Measurements from ENCODE around the gene REX1BD.
A peak's percentile ranks its signal among the peaks of the same experiment; 100 is the strongest.
"Not testable (repeated sequence)": the region's sequence is repeated elsewhere in the genome, so short reads cannot be mapped to it uniquely, and the experiment has no call there.

Gene REX1BD

GRCh38 chr19:18580311-18580710, 8.3 kb upstream of the REX1BD start:
- DNase-seq, result no peak

GRCh38 chr19:18586306-18586705, 2.3 kb upstream of the REX1BD start:
- no peak for DNase-seq

- no peak for DNase-seq
Measured at GRCh38 chr19:18587561-18587960, 1.0 kb upstream of the REX1BD start.

DNA sequence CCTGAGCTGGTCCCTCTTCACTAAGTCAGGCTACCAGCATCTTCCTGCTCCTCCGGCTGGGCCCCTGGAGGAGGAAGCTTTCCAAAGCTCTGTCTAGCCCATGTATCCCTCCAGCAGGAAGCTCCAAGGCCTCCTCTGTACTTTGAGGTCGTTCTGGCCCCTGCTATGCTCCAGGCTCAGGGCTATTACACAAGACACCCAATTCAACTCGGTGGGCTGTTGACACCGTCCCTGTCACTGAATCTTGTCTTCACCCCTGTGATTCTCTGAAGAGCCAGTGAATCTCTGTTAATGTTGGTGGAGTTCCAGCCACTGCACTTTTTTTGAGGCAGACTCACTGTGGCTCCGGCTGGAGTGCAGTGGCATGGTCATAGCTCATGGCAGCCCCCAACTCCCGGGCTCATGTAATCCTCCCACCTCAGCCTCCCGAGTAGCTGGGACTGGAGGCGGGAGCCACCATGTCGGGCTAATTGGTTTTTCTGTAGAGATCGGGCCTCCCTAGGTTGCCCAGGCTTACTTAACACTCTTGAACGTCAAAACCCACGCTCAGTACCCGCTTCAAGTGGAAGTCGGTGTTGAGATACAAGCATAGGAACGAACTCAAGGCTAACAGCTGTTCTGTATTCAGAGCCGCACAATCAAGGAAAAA, 512 bp upstream of the REX1BD start:
- DNase-seq, result no peak

- DNase-seq, result peak; percentile 75
Measured at GRCh38 chr19:18589380-18590272, 1.0 kb downstream of the REX1BD start.

DNA sequence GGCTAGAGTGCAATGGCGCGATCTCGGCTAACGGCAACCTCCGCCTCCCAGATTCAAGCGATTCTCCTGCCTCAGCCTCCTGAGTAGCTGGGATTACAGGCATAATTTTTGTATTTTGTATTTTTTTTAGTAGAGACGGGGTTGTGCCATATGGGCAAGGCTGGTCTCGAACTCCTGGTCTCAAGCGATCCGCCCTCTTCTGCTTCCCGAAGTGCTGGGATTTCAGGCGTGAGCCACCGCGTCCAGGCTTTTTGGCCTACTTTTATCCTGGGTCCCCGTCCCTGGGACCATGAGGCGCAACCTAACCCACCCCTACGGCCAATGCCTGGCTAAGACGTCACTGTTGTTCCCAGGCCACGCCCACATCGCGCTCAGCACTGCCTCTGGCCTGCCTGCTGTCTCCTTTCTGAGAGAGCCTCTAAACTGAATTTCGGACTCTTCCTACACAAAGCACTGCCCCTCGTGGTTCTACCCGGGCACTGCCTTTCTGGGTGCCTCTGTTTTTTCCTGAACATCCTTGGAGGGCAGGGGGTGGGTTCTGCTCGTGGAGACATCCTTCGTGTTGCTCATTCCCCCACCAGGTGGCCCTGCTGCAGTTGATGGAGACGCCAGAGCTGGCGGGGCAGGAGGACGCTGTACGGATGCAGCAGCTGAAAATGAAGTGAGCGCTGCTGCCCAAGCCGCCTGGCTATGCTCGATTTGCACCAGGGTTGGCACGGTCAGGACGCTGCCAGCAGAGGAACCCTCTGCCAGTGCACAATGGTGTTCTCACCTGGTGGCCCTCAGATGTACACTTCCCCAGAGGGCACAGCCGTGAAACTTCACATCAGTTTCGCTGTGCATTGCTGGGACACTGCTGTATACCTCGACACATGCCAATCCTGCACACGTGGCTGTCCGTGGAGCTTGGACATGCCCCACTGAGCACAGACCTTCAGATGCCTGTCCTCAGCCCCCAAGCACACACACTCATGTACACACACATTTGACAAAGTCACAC, 2.0 kb downstream of the REX1BD start:
- DNase-seq, result peak; percentile 84

DNA sequence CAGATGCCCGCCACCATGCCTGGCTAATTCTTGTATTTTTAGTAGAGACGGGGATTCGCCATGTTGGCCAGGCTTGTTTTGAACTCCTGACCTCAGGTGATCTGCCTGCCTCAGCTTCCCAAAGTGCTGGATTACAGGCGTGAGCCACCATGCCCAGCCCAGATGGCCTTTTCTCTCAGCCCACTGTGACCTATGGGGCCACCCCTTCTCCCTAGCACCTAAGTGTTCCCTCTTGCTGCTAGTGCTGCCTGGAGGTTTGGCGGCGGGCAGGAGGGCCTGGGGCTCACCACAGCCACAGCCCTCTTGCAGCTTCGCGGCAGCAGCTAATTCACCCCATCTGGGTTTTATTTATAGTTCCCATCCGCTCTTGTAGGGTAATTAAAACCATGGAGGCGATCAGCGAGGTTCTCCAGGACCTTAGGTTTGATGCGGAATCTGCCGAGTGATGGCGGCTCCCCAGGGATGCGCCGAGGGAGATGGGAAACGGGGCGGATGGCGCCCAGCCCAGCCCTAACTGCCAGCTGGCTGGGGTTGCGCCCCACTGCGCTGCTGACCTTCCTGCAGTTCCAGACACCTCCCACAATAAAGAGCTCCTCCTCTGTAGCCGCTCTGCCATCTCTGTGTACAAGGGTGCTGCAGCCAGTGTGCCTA, 3.3 kb downstream of the REX1BD start:
- DNase-seq, result no peak

GRCh38 chr19:18592732-18593131, 4.1 kb downstream of the REX1BD start:
- not testable (repeated sequence) for DNase-seq

DNA sequence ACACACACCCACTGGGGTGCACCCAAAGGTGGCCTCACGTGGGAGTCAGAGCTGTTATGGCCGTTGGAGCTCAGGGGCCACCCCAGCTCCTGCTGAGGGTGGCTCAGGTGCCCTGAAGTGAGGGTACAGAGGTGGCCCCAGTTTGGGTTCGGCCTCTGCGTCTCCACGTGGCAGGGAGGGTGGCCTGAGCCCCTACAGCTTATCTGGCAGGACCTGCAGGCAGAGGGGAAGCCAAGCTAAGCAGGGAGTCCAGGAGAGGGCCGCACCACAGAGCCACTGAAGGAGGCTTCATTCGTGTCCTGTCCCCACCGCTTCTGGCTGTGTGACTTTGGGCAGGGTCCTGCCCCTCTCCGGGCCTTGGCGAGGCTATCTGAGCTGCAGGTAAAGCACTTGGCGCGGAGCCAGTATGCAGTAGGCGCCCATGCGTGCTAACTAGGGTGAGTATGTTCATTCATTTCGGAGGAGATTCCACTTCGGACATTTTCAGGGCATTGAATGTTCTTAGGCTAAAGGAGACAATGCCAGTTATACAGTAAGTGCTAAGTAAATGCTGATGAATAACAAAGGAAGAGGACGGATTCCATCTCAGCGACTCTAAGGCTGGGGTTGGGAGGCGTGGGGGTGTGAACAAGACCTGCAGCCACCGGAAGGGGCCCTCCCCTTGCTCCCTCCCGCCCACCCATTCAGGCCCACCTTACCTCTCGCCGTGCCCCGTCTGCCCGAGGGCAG, 4.9 kb downstream of the REX1BD start:
- peak; percentile 29 for DNase-seq

- DNase-seq, result peak; percentile 84
Measured at GRCh38 chr19:18594096-18594823, 5.7 kb downstream of the REX1BD start.

DNA sequence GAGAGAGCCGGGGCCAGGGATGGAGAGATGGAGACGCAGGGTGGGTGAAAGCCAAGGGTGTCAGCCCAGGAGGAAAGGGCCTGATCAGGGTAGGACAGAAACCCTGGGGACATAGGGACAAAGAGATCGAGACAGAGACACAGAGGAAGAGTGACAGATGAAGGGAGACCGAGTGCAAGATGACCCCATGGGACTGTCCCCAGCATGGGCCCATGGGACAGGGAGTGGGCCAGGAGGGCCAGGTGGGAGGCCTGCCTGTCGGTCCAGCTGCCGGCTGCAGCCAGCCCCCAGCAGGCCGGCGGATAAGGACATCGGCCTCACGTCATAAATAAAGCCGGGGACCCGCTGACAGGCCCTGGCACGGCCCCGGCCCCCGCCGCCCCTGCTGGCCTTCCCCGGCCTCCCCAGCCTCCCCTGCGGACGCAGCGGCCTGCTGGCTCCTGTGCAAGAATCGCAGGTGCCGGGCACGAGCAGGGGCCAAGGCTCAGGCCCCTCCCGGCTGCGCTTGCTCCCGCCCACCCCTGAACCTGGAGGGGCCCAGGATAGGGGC, 6.3 kb downstream of the REX1BD start:
- no peak for DNase-seq

GRCh38 chr19:18595475-18595874, 6.9 kb downstream of the REX1BD start:
- no peak for DNase-seq

DNA sequence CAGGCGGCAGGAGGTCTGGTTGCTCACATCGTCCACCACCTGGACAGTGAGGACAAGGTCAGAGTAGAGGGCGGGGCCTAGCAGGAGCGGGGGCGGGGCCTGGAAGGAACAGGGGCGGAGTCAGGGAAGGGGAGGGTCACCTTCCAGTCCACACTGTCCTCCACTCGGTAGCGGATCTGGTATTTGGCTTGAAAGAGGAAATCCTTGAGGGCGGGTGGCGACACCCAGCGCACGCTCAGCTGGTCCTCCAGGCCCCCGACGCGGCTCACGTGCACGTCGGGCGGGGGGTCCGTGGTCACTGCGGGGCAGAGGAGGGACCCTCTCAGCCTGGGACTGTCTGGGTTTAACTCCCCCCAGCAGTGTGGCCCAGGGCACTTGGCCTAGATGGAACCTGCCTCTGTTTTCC, 8.2 kb downstream of the REX1BD start:
- no peak for DNase-seq

- DNase-seq, result no peak
Measured at GRCh38 chr19:18597809-18598660, 9.4 kb downstream of the REX1BD start.

DNA sequence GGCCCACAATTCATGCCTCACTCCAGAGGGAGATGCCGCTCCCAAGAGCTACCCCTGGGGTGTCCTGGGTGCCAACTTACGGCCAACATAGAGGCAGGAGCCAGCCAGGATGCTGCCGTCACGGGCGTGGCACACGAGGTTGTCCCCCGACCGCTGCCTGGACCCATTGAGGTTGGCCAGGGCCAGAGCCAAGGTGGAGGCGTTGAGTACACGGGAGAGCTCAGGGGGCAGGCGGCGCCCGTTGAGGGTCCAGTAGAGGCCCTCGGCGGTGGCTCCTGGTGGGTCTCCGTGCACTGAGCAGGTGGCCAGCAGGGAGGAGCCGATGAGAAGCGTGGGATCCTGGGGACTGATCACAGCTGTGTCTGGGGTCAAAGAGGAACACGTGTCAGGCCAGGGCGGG, 10.9 kb downstream of the REX1BD start:
- no peak for DNase-seq

DNA sequence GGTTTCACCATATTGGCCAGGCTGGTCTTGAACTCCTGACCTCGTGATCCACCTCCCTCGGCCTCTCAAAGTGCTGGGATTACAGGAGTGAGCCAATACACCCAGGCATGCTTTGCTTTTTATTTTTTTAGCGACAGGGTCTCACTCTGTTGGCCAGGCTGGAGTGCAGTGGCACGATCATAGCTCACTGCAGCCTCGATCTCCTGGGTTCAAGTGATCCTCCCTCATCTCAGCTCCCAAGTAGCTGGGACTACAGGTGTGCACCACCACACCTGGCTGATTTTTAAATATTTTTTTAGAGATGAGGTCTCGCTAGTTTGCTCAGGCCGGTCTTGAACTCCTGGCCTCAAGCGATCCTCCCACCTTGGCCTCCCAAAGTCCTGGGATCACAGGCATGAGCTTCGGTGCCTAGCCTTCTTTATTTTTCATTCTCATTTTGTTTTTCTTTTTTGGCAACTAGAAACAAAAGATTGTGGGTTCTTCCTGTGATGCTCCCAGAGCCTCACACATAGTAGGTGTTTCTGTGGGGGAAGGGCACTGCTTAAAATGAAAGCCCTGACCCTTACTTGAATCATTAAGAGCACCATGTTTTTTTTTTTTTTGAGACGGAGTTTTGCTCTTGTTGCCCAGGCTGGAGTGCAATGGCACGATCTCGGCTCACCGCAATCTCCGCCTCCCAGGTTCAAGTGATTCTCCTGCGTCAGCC, 12.2 kb downstream of the REX1BD start:
- not testable (repeated sequence) for DNase-seq

- no peak for DNase-seq
Measured at GRCh38 chr19:18601875-18602274, 13.3 kb downstream of the REX1BD start.

- peak; percentile 13 for DNase-seq
Measured at GRCh38 chr19:18603255-18603957, 14.8 kb downstream of the REX1BD start.
